SK-N-SH (cell line): ENCODE results near the gene WIZ. TPM values are rescaled to one million over a fixed set of nuclear protein-coding genes. Genes with fewer than 3 reads are reported as not detected.

ENCODE experiments used
- CTCF ChIA-PET: fragments of 300-600, 350-600 bp; formaldehyde crosslinking; extraction: SDS; loops from one replicate; lab custom pipeline; 2021; lab: Yijun Ruan, JAX
- POLR2A ChIA-PET: fragments of 350-600 bp; sonication (Branson Sonifier 250); formaldehyde crosslinking; extraction: SDS; loops from one replicate; lab custom pipeline; 2020; ENCODE audit warnings: antibody characterized with exemption, inconsistent platforms; lab: Yijun Ruan, JAX
- DNase-seq: peaks from one replicate; pipeline ENCODE4 v3.0.0; 2012
- H2AFZ ChIP-seq: fragments of 200-600 bp; sonication (generic); 2 replicates; pipeline ENCODE4 v1.8.1; 2016; ENCODE audit warnings: antibody characterized with exemption, mild to moderate bottlenecking, low read depth
- H3F3A ChIP-seq: fragments of 200-600 bp; sonication (generic); replicated peaks from 2 replicates; pipeline ENCODE3; 2016; ENCODE audit warnings: antibody characterized with exemption, mild to moderate bottlenecking; ENCODE audit not compliant: insufficient read depth
- H3K27ac ChIP-seq, 2 experiments: fragments of 200-500 bp in 1 of 2; fragments of 200-600 bp in 1 of 2; sonication (Bioruptor generic) in 1 of 2; sonication (generic), shearing (Covaris generic) in 1 of 2; 2 replicates each; pipeline versions ENCODE4 v1.5.1 to v1.6.1; 2014 to 2016; ENCODE audit warnings: low read depth in 2 of 2, inconsistent platforms in 1 of 2, low read length in 1 of 2, mild to moderate bottlenecking in 1 of 2, mixed read lengths in 1 of 2
- H3K27me3 ChIP-seq: fragments of 200-600 bp; sonication (generic), shearing (Covaris generic); 2 replicates; pipeline ENCODE4 v1.6.1; 2016; ENCODE audit warnings: mixed run types; ENCODE audit not compliant: insufficient read depth
- H3K36me3 ChIP-seq, 2 experiments: fragments of 200-500 bp in 1 of 2; fragments of 200-600 bp in 1 of 2; sonication (Bioruptor generic) in 1 of 2; sonication (generic) in 1 of 2; replicated peaks in 1 of 2; 2 replicates each; pipeline versions ENCODE3 to v1.5.1; 2014 to 2016; ENCODE audit warnings: low read length in 1 of 2, mild to moderate bottlenecking in 1 of 2; ENCODE audit not compliant: insufficient read depth in 2 of 2, control insufficient read depth in 1 of 2
- H3K4me1 ChIP-seq, 2 experiments: fragments of 200-500 bp in 1 of 2; fragments of 200-600 bp in 1 of 2; sonication (Bioruptor generic) in 1 of 2; sonication (generic), shearing (Covaris generic) in 1 of 2; 2 replicates each; pipeline versions ENCODE4 v1.5.1 to v1.6.1; 2014 to 2016; ENCODE audit warnings: low read depth in 1 of 2, low read length in 1 of 2, mixed run types in 1 of 2; ENCODE audit not compliant: insufficient read depth in 2 of 2, control insufficient read depth in 1 of 2
- H3K4me2 ChIP-seq: fragments of 200-600 bp; sonication (generic), shearing (Covaris generic); 2 replicates; pipeline ENCODE4 v1.6.1; 2017; ENCODE audit warnings: mixed run types
- H3K4me3 ChIP-seq, 2 experiments: fragments of 200-500 bp in 1 of 2; fragments of 200-600 bp in 1 of 2; sonication (Bioruptor generic) in 1 of 2; sonication (generic), shearing (Covaris generic) in 1 of 2; 2 replicates each; pipeline versions ENCODE4 v1.5.1 to v1.8.1; 2014 to 2016; ENCODE audit warnings: low read depth in 2 of 2, inconsistent platforms in 1 of 2, low read length in 1 of 2, mild to moderate bottlenecking in 1 of 2, mixed read lengths in 1 of 2, moderate library complexity in 1 of 2
- H3K79me2 ChIP-seq: fragments of 200-600 bp; sonication (generic); 2 replicates; pipeline ENCODE4 v1.8.1; 2017; ENCODE audit warnings: mild to moderate bottlenecking; ENCODE audit not compliant: insufficient read depth
- H3K9ac ChIP-seq: fragments of 200-600 bp; sonication (generic); 2 replicates; pipeline ENCODE4 v1.6.1; 2017; ENCODE audit warnings: mixed run types
- H3K9me2 ChIP-seq: fragments of 200-600 bp; sonication (generic); 2 replicates; pipeline ENCODE4 v1.6.1; 2017; ENCODE audit warnings: mixed run types
- H3K9me3 ChIP-seq: fragments of 200-600 bp; sonication (generic); 2 replicates; pipeline ENCODE4 v1.6.1; 2017; ENCODE audit warnings: mixed run types, mild to moderate bottlenecking, moderate library complexity
- H4K20me1 ChIP-seq: fragments of 200-600 bp; sonication (generic); 2 replicates; pipeline ENCODE4 v1.6.1; 2017; ENCODE audit warnings: mild to moderate bottlenecking, mixed run types; ENCODE audit not compliant: insufficient read depth
- ELF1 ChIP-seq: IDR thresholded peaks from 2 replicates; pipeline ENCODE4 v1.4.0; 2012
- EP300 ChIP-seq, 2 experiments: IDR thresholded peaks; 2 replicates each; pipeline versions ENCODE4 v1.4.0 to v1.6.1; 2012; ENCODE audit warnings: borderline replicate concordance in 1 of 2, low read depth in 1 of 2, low read length in 1 of 2
- EZH2phosphoT487 ChIP-seq: fragments of 200-600 bp; sonication (generic); IDR thresholded peaks from 2 replicates; pipeline ENCODE4 v1.6.1; 2017; ENCODE audit warnings: low read depth, mixed run types, mild to moderate bottlenecking, antibody characterized with exemption, moderate library complexity, borderline replicate concordance
- FOSL2 ChIP-seq: IDR thresholded peaks from 2 replicates; pipeline ENCODE4 v1.4.0; 2012; ENCODE audit warnings: low read depth, mild to moderate bottlenecking, moderate library complexity, borderline replicate concordance
- FOXJ3 ChIP-seq: sonication (generic); formaldehyde crosslinking; IDR thresholded peaks from 2 replicates; pipeline ENCODE4 v1.5.1; 2020; ENCODE audit warnings: mild to moderate bottlenecking, missing genetic modification reagents
- FOXM1 ChIP-seq: IDR thresholded peaks from 2 replicates; pipeline ENCODE4 v1.4.0; 2012; ENCODE audit warnings: low read depth, mild to moderate bottlenecking
- GABPA ChIP-seq: IDR thresholded peaks from 2 replicates; pipeline ENCODE4 v1.4.0; 2012; ENCODE audit warnings: low read depth, mild to moderate bottlenecking
- GATA2 ChIP-seq: sonication (generic); formaldehyde crosslinking; IDR thresholded peaks from 2 replicates; pipeline ENCODE4 v1.5.0; 2020; ENCODE audit warnings: mild to moderate bottlenecking, missing genetic modification reagents
- NFIC ChIP-seq: IDR thresholded peaks from 2 replicates; pipeline ENCODE4 v1.4.0; 2012; ENCODE audit warnings: borderline replicate concordance
- NRF1 ChIP-seq: IDR thresholded peaks from 2 replicates; pipeline ENCODE4 v1.6.1; 2012; ENCODE audit warnings: low read depth, mild to moderate bottlenecking, low read length
- PBX3 ChIP-seq: IDR thresholded peaks from 2 replicates; pipeline ENCODE4; 2012
- POLR2AphosphoS5 ChIP-seq: IDR thresholded peaks from 2 replicates; pipeline ENCODE4 v1.6.1; 2012; ENCODE audit warnings: low read depth, low read length
- RCOR1 ChIP-seq: fragments of 150-350 bp; IDR thresholded peaks from 2 replicates; pipeline ENCODE4 v1.6.1; 2017; ENCODE audit warnings: antibody characterized with exemption, low read length
- RFX5 ChIP-seq: IDR thresholded peaks from 2 replicates; pipeline ENCODE4 v1.6.1; 2012; ENCODE audit warnings: mild to moderate bottlenecking, improper control_type of control experiment, low read length
- TAF1 ChIP-seq: IDR thresholded peaks from 2 replicates; pipeline ENCODE4 v1.6.1; 2012; ENCODE audit warnings: low read depth, mild to moderate bottlenecking, low read length, moderate library complexity, borderline replicate concordance
- TEAD4 ChIP-seq: IDR thresholded peaks from 2 replicates; pipeline ENCODE4 v1.4.0; 2012; ENCODE audit warnings: mild to moderate bottlenecking, borderline replicate concordance; ENCODE audit not compliant: insufficient read depth
- USF1 ChIP-seq: IDR thresholded peaks from 2 replicates; pipeline ENCODE4 v1.4.0; 2012; ENCODE audit warnings: low read depth, borderline replicate concordance
- ZBTB33 ChIP-seq: IDR thresholded peaks from 2 replicates; pipeline ENCODE4 v1.4.0; 2012; ENCODE audit warnings: low read depth, borderline replicate concordance
- WGBS: methylation state at CpG from one replicate; pipeline ENCODE4 v1.1.6; 2017; ENCODE audit warnings: low lambda C conversion rate; 5-methylcytosine and 5-hydroxymethylcytosine counted together
- polyA plus RNA-seq, 3 experiments: library from polyadenylated mRNA; depleted of rRNA; stranded (reverse); fragments of >200 nt; gene quantifications; 2 replicates each; pipeline ENCODE4 v1.2.3, GENCODE V29; 2012

WIZ gene
- polyA plus RNA-seq, 1 of the 3 experiments (the other 2 are of a cell fraction): 15.5 TPM

- H3K27ac ChIP-seq: peak overlapping the region in 1 of 2 experiments; percentile 94; a peak in 2 of 4 replicates
- no peak overlapping the region for H2AFZ ChIP-seq
- no peak overlapping the region for H3K9ac ChIP-seq
- TF ChIP-seq ZBTB33 (no peak), FOXJ3 (CRISPR knock-in tag) (no peak), NFIC (no peak), ELF1 (no peak), TEAD4 (no peak), EZH2phosphoT487 (no peak), TAF1 (no peak), USF1 (no peak), GATA2 (CRISPR knock-in tag) (no peak), POLR2AphosphoS5 (no peak), NRF1 (no peak), FOXM1 (no peak), FOSL2 (no peak), GABPA (no peak), RCOR1 (no peak), EP300 (IDR thresholded peaks at IDR 0.05; ENCODE audit: borderline replicate concordance in 1 of 2, low read depth in 1 of 2, low read length in 1 of 2) (no peak), PBX3 (no peak), RFX5 (no peak)
- H3K4me3 ChIP-seq: no peak overlapping the region; a peak in 1 of 4 replicates
- H3K9me2 ChIP-seq: no peaks in the 10 kb centered on the region
- H4K20me1 ChIP-seq: peaks cover 5% of the 10 kb centered on the region
- H3K4me2 ChIP-seq: no peak overlapping the region
- H3F3A ChIP-seq: peaks cover 10% of the 10 kb centered on the region
- no peaks in the 10 kb centered on the region for H3K27me3 ChIP-seq
- H3K9me3 ChIP-seq: no peaks in the 10 kb centered on the region
- H3K79me2 ChIP-seq: peaks cover 13% of the 10 kb centered on the region
- H3K36me3 ChIP-seq: peaks cover 36 to 47% of the 10 kb centered on the region in 2 experiments
- no peak for DNase-seq
- peaks cover 5 to 41% of the 10 kb centered on the region in 2 experiments; a peak in 3 of 4 replicates for H3K4me1 ChIP-seq
- ChIA-PET CTCF (interaction anchor here (0.7 to 1.9 kb wide), 5 partner anchors 10 to 245 kb away, joined by 3 to 9 read pairs (median 3); no protein-coding TSS in a partner anchor), POLR2A (interaction anchor here (1.2 to 1.8 kb wide), 3 partner anchors 11 to 43 kb away, joined by 4 to 8 read pairs (median 5); partner anchors contain the start of gene AKAP8)
- WGBS: 94% methylated on average over 12 of the region's 22 CpGs
Observed at GRCh38 chr19:15422296-15423075, 27.3 kb downstream of the WIZ start.
